NCI-H226 (cell line): Measurements from ENCODE around the gene STARD9.
"Not testable (repeated sequence)": the region's sequence is repeated elsewhere in the genome, so short reads cannot be mapped to it uniquely, and the experiment has no call there.

Experiments used
- DNase-seq: peaks from one replicate; pipeline ENCODE4 v3.0.0-alpha.2; 2015

STARD9 gene

GRCh38 chr15:42732095-42732827 lies 156.9 kb downstream of the STARD9 start:
- DNase-seq = no peak

GRCh38 chr15:42733027-42733426 lies 157.6 kb downstream of the STARD9 start:
- no peak for DNase-seq

- DNase-seq = no peak
Observed at GRCh38 chr15:42734076-42734672, 158.8 kb downstream of the STARD9 start.

- DNase-seq = no peak
Observed at GRCh38 chr15:42735382-42736165, 160.2 kb downstream of the STARD9 start.

GRCh38 chr15:42736178-42736792 lies 160.9 kb downstream of the STARD9 start:
- no peak for DNase-seq

GRCh38 chr15:42736793-42737528 lies 161.6 kb downstream of the STARD9 start, which contains the start of gene CDAN1:
Gene CDAN1, minus strand, starts transcription at chr15:42737128. Its CDS starts 26 bp downstream, at chr15:42737102.
- DNase-seq = peak; percentile 39

GRCh38 chr15:42737529-42738328 lies 162.3 kb downstream of the STARD9 start:
- peak; percentile 4 for DNase-seq

GRCh38 chr15:42741710-42742109 lies 166.3 kb downstream of the STARD9 start:
- no peak for DNase-seq

- no peak for DNase-seq
Observed at GRCh38 chr15:42742149-42742548, 166.7 kb downstream of the STARD9 start.

- DNase-seq = no peak
Observed at GRCh38 chr15:42744195-42744594, 168.8 kb downstream of the STARD9 start.

- no peak for DNase-seq
Observed at GRCh38 chr15:42749266-42749665, 173.9 kb downstream of the STARD9 start.

GRCh38 chr15:42750306-42750705 lies 174.9 kb downstream of the STARD9 start:
- DNase-seq = no peak

GRCh38 chr15:42759093-42759492 lies 183.7 kb downstream of the STARD9 start:
- DNase-seq = no peak

GRCh38 chr15:42760759-42761158 lies 185.4 kb downstream of the STARD9 start:
- no peak for DNase-seq

GRCh38 chr15:42761813-42762212 lies 186.4 kb downstream of the STARD9 start:
- DNase-seq = not testable (repeated sequence)

GRCh38 chr15:42764154-42764731 lies 188.8 kb downstream of the STARD9 start:
- DNase-seq = not testable (repeated sequence)

GRCh38 chr15:42766109-42766508 lies 190.7 kb downstream of the STARD9 start:
- DNase-seq = not testable (repeated sequence)
